AG20443 (cell line): Measurements from ENCODE around the gene NRDC.

Experiments used
- DNase-seq: peaks from one replicate; pipeline ENCODE4 v3.0.0; 2012; ENCODE audit warnings: low spot score, mixed read lengths

The NRDC gene, protein sequence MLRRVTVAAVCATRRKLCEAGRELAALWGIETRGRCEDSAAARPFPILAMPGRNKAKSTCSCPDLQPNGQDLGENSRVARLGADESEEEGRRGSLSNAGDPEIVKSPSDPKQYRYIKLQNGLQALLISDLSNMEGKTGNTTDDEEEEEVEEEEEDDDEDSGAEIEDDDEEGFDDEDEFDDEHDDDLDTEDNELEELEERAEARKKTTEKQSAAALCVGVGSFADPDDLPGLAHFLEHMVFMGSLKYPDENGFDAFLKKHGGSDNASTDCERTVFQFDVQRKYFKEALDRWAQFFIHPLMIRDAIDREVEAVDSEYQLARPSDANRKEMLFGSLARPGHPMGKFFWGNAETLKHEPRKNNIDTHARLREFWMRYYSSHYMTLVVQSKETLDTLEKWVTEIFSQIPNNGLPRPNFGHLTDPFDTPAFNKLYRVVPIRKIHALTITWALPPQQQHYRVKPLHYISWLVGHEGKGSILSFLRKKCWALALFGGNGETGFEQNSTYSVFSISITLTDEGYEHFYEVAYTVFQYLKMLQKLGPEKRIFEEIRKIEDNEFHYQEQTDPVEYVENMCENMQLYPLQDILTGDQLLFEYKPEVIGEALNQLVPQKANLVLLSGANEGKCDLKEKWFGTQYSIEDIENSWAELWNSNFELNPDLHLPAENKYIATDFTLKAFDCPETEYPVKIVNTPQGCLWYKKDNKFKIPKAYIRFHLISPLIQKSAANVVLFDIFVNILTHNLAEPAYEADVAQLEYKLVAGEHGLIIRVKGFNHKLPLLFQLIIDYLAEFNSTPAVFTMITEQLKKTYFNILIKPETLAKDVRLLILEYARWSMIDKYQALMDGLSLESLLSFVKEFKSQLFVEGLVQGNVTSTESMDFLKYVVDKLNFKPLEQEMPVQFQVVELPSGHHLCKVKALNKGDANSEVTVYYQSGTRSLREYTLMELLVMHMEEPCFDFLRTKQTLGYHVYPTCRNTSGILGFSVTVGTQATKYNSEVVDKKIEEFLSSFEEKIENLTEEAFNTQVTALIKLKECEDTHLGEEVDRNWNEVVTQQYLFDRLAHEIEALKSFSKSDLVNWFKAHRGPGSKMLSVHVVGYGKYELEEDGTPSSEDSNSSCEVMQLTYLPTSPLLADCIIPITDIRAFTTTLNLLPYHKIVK

DNA sequence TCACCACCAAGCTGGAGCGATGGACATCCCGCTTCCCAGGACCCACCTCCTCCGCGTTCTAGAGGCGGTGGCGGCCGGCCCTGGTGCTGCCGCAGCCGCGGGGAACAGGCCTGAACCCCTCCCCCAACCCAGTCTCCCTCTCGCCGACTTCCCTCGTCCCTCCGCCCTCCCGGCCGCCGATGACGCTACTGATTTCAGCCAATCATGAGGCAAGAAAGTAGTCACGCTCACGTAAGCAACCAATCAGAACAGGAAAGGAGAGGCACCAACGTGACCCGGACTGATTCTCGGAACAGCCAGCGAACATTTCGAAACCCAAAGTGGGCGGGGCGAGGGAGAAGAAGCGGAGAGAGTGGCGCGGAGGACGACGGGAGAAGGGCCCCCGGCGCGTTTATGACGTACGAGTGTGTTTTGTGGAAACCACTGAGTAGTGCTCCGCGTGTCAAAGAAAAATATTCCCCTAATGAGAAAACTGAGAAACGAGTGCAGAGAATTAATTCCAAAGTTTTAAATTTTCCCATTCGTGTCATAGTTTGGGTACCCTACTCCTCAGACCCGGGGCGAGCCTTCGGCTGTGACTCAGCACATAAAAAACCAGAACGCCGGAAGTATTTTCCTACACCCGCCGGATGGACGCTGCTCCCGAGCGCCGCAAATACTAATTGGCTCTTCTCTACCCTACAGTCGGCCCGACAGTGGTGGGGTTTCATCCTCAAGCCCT is at the start of gene NRDC:
Gene NRDC (minus strand): TSS at position 112 of the 721 bp plus-strand sequence. CDS start 112 bp downstream, outside the sequence.
- peak; percentile 97 for DNase-seq

DNA sequence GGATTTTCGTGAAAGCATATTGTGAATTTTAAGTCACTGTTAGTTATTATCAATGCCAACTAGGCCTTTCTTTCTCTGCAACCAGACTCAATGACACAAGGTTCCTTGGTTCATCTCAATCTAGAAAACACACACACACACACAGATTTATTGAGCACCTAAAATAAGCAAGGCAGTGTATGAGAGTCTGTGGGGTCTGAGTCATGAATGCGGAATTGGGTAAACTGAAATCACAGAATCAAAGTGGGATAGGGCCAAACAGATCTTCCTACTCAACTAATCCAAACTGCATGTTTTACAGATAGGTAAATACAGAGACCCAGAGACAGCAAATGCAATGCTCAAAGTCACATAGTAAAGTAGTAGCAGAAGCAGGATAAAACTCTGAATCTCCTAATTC is 48.5 kb upstream of the NRDC start:
- no peak for DNase-seq

DNA sequence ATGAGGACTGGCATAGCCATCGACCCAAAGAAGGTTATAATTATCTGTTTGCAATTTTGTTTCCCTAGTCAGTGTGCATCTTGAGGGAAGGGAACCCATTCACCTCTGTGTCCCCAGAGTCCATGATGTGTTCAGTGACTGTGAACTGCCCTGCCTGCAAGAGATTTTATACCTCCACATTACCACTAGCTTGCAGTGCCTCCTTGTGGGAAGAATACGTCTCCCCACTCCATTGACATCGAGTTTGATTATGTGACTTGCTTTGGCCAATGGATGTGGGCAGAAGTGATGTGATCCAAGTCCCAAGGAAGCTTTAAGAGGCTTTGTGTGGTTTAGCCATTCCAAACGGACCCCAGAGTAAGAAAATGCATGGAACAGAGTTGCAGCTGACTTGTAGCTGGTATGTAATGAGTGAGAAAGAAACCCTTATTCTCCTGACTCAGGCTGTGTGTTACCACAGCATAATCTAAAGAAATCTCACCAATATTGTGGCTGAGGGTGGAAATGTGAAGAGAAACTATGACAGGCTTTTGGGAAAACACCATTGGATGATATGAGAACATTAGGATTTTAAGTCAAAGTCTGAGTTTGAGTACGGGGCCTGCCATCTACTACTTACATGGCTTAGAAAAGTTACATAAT is 47.8 kb upstream of the NRDC start:
- peak; percentile 59 for DNase-seq

DNA sequence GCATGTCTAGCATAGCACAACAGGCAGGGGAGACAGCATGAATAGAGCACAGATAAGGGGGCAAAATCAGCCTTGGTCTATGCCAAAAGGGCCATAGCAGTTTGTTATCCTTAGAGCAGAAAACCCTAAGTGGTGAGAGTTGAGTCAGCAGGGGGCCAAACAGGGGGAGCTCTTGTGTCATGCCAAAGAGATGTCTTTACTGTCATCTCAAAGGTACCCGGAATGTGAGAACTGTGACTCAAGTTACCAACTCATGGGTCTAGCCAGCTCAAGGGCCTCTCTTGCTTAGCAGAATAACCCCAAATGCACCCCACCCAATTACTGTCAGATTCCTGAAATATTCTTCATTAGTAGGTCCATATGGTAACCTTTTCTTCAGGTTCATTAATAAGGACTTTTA is 45.9 kb upstream of the NRDC start:
- DNase-seq = peak; percentile 78

DNA sequence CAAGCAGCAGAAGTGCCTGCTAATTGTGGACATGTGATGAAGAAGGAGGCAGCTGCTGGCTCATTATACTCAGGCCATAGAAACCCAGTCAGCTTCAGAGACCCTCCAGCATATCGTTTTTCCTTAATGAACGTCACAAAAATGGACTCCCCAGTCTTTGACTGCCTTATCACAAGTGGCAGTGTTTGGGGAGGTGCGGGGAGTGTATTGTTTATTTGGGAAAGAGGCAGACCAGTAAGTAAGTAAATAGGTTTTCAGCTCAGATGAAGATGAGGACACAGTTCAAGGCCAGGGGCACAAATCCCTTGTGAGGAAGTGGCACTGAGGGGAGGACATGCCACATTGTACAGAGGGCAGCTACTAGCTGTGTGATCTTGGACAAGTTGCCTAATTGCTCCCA is 43.5 kb upstream of the NRDC start:
- DNase-seq = no peak

DNA sequence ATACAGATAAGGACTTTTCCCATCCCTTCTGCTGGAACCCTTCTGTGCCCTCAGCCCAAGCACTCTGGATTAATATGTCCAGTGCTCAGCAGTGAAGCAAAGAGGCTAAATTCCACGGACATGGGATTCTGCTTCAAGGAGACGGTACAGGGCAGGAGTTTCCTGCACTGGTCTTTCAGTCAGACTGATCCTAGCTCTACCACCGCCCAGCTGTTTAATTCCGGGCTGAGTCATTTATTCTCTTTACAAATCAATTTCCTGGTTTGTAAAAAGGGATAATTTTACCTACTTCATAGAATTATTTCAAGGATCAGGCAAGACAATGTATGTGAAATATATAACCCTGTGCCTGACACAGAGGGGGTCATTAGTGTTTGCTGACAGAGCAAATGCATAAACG is 41.6 kb upstream of the NRDC start:
- DNase-seq = no peak

DNA sequence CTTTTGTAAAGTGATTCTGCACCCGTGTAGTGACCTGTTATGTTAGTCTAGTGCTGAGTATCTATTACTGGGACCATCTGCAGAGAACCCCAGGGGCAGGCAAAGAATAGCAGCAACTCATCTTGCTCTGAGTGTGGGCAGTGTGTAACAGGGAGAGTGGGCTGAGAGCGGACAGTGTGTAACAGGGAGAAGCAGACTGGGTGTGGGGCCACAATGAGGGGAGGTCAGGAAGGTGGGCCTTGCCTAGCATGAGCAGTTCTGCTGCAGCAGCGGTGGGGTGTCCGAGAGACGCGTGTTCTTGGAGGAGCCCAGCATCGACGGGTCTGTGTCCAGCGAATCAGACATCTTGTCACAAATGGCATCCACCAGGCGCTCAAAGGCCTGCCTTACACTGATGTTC is 41.2 kb upstream of the NRDC start:
- DNase-seq = no peak

DNA sequence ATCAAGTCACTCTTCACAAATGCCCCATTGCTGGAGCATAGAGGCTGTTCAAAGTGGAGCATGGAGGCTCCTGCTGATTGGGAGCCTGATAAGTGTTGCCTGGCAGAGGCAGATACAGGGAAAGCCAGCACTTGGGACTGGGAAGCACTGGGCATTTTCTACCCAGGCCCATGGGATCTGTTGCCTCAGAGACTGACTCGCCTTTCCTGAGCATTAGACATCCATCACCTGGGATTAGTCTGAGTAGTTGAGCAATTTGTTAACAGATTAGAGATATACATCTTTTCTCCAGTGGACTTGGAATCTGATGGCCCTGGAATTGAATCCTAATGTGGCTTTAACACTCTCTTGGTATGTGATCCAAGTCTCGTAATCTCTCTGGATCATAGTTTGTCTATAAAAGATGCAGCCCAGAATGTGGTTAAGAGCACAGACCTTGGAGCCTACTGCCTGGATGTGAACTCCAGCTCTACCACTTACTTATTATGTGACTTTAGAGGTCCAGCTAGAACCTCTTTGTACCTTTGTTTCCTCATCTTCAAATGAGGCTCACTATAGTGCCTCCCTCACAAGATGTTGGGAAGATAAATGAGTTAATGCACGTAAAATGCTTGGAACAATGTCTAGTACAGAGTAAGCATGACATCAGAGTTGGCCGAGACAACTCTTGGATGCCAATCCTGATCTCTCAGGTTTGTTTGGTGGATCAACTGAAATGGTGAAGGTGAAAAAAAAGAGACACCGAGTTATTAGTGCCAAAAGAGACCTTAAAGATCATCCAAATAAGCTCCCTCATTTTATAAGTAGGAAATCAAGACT is 38.3 kb upstream of the NRDC start:
- DNase-seq = no peak

DNA sequence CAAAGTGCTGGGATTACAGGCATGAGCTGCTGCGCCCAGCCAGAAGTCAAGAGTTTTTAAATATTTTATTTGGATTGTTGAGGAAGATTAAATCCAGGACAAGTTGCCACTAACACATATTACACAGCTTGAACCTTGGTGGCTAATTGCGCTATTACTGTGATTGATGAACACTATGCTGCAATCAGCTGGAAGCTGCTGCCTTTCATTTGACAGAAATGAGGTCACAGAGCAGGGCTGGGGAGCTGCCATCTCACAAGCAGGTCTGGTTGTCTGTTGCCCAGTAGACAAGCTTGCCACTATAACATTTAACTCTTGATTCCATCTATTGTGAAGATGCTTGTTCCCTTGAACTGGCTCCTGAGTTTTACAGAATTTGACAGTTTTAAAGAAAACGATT is 37.4 kb upstream of the NRDC start:
- DNase-seq = no peak

DNA sequence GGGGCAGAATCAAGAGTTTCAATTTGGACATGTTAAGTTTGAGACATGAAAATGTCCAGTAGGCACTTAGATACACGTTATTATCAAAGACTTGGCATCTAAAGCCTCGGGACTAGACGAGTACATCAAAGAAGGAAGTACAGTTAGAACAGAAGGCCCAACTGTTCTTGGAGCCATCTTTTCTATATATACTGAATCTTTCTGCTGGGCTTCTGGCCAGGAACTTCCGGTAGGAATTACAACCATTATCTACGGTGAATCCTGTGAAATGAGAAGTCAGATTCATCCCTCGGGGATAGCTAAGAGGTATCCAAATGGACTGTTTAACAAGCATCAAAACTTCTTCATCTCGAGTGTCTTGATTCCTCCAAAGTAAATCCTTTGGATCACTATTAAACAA is 34.4 kb upstream of the NRDC start:
- DNase-seq = no peak

DNA sequence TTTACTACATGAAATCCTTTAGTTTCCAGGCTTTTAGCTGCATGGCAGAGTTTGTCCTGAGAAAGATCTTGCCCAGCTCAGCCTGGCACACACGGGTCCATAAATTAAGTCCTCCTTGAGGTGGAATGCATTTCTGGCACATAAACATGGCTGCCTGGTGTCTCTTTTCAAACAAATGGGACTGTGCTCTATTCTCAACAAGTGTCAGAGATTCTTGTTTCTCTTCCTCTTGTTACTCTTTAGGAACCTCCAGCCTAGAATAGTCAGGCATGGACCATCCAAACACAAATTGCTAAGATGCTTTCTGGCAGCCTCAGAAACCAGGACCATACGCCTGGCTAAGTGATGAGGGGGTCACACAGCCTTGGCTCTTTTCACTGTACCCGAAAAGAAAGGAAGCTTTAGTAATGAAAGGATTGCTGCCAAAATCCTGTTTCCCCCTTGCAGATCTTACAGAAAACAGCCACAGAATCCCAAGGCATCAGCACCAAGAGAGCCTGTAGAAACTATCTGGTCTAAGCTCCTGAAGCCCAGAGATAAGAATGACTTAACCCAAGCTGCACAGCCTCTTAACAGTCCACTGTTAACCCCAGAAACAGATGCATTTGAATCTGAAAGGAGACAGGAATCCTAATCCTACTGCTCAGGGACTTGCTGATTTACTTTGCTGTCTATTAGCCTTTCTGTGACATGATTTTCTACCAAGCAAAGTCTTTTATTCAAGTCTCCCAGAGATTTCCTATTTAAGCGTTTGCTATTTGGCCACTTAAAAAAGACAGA is 31.9 kb upstream of the NRDC start:
- no peak for DNase-seq

DNA sequence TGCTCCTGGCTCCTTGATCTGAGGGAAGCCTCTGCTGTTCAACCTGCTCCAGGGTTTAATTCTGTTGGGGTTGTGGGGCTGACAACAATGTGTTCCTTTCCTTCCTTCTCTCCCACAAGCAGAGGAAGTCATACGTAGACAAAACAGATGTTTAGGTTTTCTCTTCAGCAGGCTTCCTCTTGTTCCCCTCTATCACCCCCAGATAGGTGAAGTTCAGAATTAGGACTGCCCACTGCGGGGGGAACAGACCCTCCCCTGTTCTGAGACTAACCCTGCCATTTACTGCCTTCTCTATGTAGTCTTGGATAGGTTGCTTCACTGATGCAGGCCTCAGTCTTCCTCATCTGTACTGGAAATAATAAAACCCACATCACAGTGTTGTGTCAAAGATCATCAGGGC is 30.0 kb upstream of the NRDC start:
- DNase-seq = no peak

DNA sequence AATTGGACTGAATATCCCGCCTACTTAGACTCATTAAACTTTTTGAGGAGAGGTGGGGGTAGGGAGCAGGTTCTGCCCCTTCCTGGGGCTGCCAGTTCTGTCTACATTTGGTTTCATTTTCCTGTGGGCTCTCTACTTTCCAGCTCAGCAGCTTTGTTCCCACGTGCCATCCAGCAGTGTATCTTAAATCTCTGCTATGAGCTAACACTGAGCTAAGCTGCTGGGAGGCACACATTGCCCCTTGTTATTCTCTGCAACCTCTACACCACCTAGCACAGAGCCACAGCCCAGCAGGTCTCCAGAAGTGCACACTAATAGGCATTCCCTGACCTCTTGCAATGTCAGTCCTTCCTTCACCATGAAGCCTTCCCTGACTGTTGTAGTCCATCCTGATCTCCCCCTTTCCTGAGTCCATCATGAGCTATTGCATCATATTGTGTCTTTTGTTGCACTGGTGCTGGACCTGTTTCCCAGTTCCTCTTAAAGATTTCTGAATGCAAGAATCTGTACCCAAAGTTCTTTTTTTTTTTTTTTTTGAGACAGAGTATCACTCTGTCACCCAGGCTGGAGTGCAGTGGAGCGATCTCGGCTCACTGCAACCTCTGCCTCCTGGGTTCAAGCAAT is 28.7 kb upstream of the NRDC start:
- no peak for DNase-seq

DNA sequence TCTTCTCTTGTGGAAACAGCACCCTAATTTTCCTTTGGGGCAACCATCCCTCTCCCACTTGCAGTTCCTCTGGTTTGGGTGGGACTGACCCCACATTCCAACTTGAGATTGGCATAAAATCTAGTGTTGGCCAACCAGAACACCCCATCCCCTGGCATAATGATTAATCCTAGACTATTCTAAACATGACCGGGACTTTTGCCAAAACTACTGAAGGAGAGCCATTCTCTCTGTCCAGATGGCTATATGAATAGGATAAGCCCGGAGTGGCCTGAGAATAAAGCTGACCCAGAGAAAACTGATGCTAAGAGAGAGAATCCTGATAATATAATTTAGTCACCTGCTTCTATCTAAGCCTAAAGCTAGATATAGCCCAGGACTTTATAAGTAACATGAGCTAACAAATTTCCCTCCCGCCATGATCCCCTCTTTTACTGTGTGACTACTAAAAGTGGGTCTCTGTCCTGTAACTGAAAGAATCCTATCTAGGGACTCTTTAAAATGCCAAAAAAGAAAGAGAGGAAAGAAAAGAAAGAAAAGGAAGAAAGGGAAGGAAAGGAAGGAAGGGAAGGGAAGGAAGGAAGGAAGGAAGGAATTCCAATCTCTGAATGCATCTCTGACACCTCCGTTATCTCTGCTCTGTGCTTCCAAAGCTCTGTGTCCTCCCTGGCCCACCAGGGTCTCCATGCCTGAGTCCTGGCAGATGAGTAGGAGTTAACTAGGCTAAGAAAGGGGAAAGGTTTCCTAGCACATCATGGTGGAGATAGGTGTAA is 28.0 kb upstream of the NRDC start:
- no peak for DNase-seq

DNA sequence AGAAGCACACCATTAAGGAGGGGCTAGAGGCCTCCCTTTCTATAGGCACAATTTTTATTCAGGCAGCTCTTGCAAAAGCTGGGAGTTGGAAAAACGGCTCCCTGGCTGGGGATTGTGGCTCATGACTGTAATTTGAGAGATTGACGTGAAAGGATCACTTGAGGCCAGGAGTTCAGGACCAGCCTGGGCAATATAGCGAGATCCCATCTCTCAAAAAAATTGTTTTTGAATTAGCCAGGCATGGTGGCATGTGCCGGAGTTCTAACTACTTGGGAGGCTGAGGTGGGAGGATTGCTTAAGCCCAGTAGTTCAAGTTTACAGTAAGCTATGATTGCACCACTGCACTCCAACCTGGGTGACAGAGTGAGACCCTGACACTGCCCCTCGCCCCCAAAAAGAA is 23.9 kb upstream of the NRDC start:
- no peak for DNase-seq

DNA sequence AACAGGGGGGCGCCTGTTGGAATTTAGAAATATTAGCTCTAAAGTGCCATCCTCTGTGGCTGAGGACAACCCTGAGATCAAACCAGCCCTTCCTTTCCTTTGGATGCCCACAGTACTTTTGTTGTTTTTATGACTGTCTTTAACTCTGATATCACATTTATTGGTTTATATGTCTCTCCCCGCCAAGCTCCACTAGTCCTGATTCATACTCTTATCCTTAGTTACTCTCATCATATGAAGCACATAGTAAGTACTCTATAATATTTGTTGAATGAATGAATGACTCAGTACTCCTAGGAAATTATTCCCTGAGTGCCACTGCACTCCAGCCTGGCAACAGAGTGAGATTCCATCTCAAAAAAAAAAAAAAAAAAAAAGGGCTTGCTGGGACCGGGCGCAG is 22.6 kb upstream of the NRDC start:
- no peak for DNase-seq

DNA sequence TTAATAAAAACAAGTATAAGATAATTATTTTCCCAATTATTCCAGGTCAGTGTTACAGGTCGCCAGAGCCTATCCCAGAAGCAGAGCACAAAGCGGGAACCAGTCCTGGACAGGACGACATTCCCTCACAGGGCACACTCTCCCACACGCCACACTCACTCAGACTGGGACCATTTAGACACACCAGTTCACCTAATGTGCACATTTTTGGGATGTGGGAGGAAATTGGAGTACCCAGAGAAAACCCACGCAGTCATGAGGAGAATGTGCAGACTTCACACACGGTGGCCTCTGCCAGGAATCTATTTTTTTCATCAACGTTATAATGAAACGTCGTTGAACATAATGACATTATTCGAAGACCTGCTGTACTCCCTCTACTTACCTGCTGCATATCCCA is 20.5 kb upstream of the NRDC start:
- DNase-seq = no peak

DNA sequence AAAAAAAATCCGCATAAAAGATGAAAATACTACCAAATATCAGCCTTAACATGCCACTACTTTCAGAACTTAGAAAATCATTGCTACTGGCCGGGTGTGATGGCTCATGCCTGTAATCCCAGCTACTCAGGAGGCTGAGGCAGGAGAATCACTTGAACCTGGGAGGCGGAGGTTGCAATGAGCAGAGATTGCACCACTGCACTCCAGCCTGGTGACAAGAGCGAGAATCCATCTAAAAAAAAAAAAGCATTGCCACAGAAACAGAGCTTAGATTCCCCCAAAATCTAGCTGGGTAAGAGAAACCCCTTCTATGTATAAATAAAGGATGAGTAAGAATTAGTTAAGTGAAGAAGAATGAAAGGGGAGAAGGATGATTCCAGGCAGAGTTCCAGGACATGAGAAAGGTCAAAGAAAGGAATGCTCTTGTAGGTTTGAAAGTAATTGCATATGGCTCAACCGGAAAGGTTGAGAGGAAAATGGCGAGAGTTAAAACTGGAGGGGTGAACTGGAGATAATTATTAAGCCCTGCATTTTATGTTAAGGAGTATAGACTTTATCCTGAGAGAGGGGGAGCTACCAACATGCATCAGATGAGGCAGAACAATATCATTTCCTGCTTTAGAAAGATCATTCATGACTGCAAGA is 19.7 kb upstream of the NRDC start:
- peak; percentile 68 for DNase-seq
